GM18951 (cell line): Measurements from ENCODE around the gene HNRNPM.
A peak's percentile ranks its signal among the peaks of the same experiment; 100 is the strongest.
"Not testable (repeated sequence)": the region's sequence is repeated elsewhere in the genome, so short reads cannot be mapped to it uniquely, and the experiment has no call there.

Experiments
- POLR2A ChIP-seq: IDR thresholded peaks from 4 replicates; pipeline ENCODE4 v1.6.1; 2011; ENCODE audit warnings: mild to moderate bottlenecking; ENCODE audit not compliant: insufficient read length, insufficient read depth; ENCODE audit errors: extremely low read depth
- in situ Hi-C: fragments of 300-500 bp; cut with MboI; formaldehyde crosslinking; loops from one replicate; pipeline ENCODE4 v1.12.0; 2022; ENCODE audit warnings: low sequenced_read_pairs, mixed read lengths, inconsistent platforms; ENCODE audit not compliant: unreplicated experiment

The HNRNPM gene

GRCh38 chr19:8404391-8405151 lies 40.2 kb upstream of the HNRNPM start:
- TF ChIP-seq POLR2A = no peak
- in situ Hi-C loops = no loop called here

- in situ Hi-C loops = not testable (repeated sequence)
Observed at GRCh38 chr19:8410718-8411117, 34.1 kb upstream of the HNRNPM start.

- peak; percentile 69 for TF ChIP-seq POLR2A
- in situ Hi-C loops = no loop called here
Observed at GRCh38 chr19:8412783-8413628, 31.8 kb upstream of the HNRNPM start, which contains the start of gene MARCHF2. TSS of gene MARCHF2 (plus strand) at chr19:8413305. CDS start at chr19:8421841, 8,536 bp downstream.

- no peak for TF ChIP-seq POLR2A
- in situ Hi-C loops = no loop called here
Observed at GRCh38 chr19:8413629-8413995, 31.2 kb upstream of the HNRNPM start.

GRCh38 chr19:8416796-8417195 lies 28.0 kb upstream of the HNRNPM start:
- no peak for TF ChIP-seq POLR2A
- in situ Hi-C loops = no loop called here

- in situ Hi-C loops = no loop called here
- TF ChIP-seq POLR2A = no peak
Observed at GRCh38 chr19:8421484-8422461, 23.0 kb upstream of the HNRNPM start.

GRCh38 chr19:8423817-8424223 lies 21.0 kb upstream of the HNRNPM start:
- TF ChIP-seq POLR2A = no peak
- in situ Hi-C loops = no loop called here

GRCh38 chr19:8425331-8425730 lies 19.4 kb upstream of the HNRNPM start:
- in situ Hi-C loops = not testable (repeated sequence)

GRCh38 chr19:8426283-8426682 lies 18.5 kb upstream of the HNRNPM start:
- in situ Hi-C loops = no loop called here
- TF ChIP-seq POLR2A = no peak

GRCh38 chr19:8429044-8429443 lies 15.7 kb upstream of the HNRNPM start:
- no peak for TF ChIP-seq POLR2A
- in situ Hi-C loops = no loop called here

GRCh38 chr19:8429826-8430225 lies 14.9 kb upstream of the HNRNPM start:
- in situ Hi-C loops = no loop called here
- no peak for TF ChIP-seq POLR2A

- no peak for TF ChIP-seq POLR2A
- in situ Hi-C loops = no loop called here
Observed at GRCh38 chr19:8430650-8431049, 14.1 kb upstream of the HNRNPM start.

GRCh38 chr19:8438236-8438635 lies 6.5 kb upstream of the HNRNPM start:
- TF ChIP-seq POLR2A = no peak
- in situ Hi-C loops = no loop called here
